Thyroid gland (tissue), 4 donors: ENCODE results near the gene ITGA2B. TPM values are rescaled to one million over a fixed set of nuclear protein-coding genes. Genes with fewer than 3 reads are reported as not detected.
A peak's percentile ranks its signal among the peaks of the same experiment; 100 is the strongest.

Source experiments
- DNase-seq, 2 donors: peaks; one replicate each; pipeline ENCODE4 v3.0.0-alpha.2; 2019
- H3K27ac ChIP-seq, 3 donors: fragments of 200-600 bp; sonication (generic); 1 replicate in 2 of 3; 2 replicates in 1 of 3; pipeline ENCODE4 v1.5.1; 2016 to 2019; ENCODE audit warnings: mild to moderate bottlenecking in 1 of 3, moderate library complexity in 1 of 3
- H3K27me3 ChIP-seq: fragments of 200-600 bp; sonication (generic); one replicate; pipeline ENCODE4 v1.5.1; 2019
- H3K36me3 ChIP-seq, 2 donors: fragments of 200-600 bp; sonication (generic); one replicate each; pipeline ENCODE4 v1.5.1; 2016 to 2019
- H3K4me1 ChIP-seq, 2 donors: fragments of 200-600 bp; sonication (generic); one replicate each; pipeline ENCODE4 v1.5.1; 2017 to 2019
- H3K4me3 ChIP-seq, 3 donors: fragments of 200-600 bp; sonication (generic); replicated peaks in 1 of 3; 1 replicate in 2 of 3; 2 replicates in 1 of 3; pipeline ENCODE4 v1.5.1; 2016; ENCODE audit warnings: mild to moderate bottlenecking in 1 of 3
- H3K9me3 ChIP-seq: fragments of 200-600 bp; sonication (generic); one replicate; pipeline ENCODE4 v1.5.1; 2017
- CTCF ChIP-seq, 6 experiments: fragments of 200-600 bp in 3 of 6; fragments of 450-650 bp in 3 of 6; sonication (generic) in 3 of 6; IDR thresholded peaks; one replicate each; pipeline ENCODE4 v1.5.1; 2016 to 2019; ENCODE audit warnings: antibody characterized with exemption in 6 of 6, mild to moderate bottlenecking in 2 of 6, inconsistent platforms in 1 of 6, moderate library complexity in 1 of 6
- POLR2A ChIP-seq, 2 donors: fragments of 450-650 bp; IDR thresholded peaks; one replicate each; pipeline ENCODE4 v1.6.1; 2017; ENCODE audit warnings: antibody characterized with exemption in 2 of 2, mild to moderate bottlenecking in 2 of 2, moderate library complexity in 1 of 2
- WGBS, 2 donors: methylation state at CpG; one replicate each; pipeline ENCODE4 v1.1.5; 2017; 5-methylcytosine and 5-hydroxymethylcytosine counted together
- intact Hi-C: fragments of 100-400 bp; cut with DNase I; formaldehyde crosslinking; loops from one replicate; pipeline ENCODE4 v1.15.1; 2023
- total RNA-seq, 4 donors: library from RNA; depleted of rRNA; stranded (reverse); fragments of >200 nt; gene quantifications; one replicate each; pipeline ENCODE4 v1.2.3, GENCODE V29; 2016

Gene ITGA2B
- total RNA-seq, 4 donors from 2014 or later: 2.0 to 4.6 (median 3.3) TPM

DNA sequence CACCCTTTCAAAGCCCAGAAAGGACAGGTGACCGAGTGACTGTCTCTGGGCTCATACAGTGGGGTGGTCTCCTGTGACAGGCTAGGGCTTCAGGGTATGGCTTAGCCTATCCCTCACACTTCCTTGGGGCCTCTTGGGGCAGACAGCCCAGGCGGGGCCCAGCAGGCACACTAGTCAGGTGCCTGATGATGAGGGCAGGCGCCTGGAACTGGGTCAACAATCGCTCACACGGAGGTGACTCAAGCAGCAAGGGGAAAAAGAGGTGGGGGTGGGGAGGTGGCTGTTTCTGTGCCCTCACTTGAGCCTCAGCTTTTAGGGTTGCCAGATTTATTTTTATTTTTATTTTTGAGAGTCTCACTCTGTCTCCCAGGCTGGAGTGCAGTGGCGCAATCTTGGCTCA is 50.7 kb downstream of the ITGA2B start:
- intact Hi-C loops: no loop called here
- 44 to 78% methylated on average over 2 to 6 of the region's 6 CpGs for WGBS, 2 donors
- Histone ChIP-seq H3K36me3 (no peaks in the 10 kb centered on the region), H3K9me3 (no peaks in the 10 kb centered on the region), H3K4me1 (peaks cover 0 to 10% of the 10 kb centered on the region in 2 donors), H3K4me3 (no peak overlapping the region), H3K27me3 (no peaks in the 10 kb centered on the region), H3K27ac (no peak overlapping the region)
- no peak for TF ChIP-seq POLR2A (IDR thresholded peaks at IDR 0.05)
- DNase-seq: peak; percentile 69 to 71

DNA sequence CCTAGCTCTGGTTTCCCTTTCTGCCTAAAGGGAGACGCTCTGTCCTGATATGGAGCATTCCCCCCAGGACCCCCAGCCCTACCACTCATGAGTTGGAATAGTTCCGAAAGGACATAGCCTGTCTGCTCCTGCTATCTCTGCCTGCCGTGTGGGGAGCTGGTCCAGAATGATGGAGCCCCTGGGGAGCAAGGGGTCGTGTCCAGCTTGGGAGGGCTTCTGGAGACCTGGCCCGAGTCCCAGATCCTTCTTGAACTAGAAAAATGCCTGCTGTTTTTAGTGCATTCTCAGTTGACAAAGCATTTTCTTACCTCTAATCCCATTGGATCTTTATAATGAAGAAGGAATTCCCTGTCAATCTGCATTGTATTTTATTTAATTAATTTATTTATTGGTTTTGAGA is 53.5 kb downstream of the ITGA2B start:
- intact Hi-C loops: no loop called here
- no peaks in the 10 kb centered on the region for H3K27me3 ChIP-seq
- H3K27ac ChIP-seq: no peak overlapping the region
- no peaks in the 10 kb centered on the region for H3K9me3 ChIP-seq
- H3K4me3 ChIP-seq: no peak overlapping the region
- peaks cover 0 to 10% of the 10 kb centered on the region in 2 donors for H3K4me1 ChIP-seq
- DNase-seq: no peak
- 40 to 41% methylated on average over 4 to 5 of the region's 5 CpGs for WGBS, 2 donors
- TF ChIP-seq POLR2A (IDR thresholded peaks at IDR 0.05) (no peak), CTCF (IDR thresholded peaks at IDR 0.05) (no peak)
- no peaks in the 10 kb centered on the region for H3K36me3 ChIP-seq

DNA sequence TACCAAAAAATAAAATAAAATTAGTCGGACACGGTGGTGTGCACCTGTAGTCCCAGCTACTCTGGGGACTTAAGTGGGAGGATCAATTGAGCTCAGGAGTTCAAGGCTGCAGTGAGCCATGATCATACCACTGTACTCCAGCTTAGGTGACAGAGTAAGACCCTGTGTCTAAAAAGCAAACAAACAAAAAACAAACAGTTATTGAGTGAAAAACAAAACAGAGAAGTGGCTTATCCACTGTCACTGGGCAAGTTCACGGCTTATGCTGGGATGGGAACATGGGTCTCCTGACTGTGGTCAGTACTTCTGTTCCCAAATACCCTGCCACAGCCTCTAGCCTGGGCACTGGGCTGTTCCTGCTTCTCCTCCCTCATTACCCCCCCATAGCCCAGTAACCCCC is 53.9 kb downstream of the ITGA2B start:
- Histone ChIP-seq H3K4me3 (no peak overlapping the region), H3K27me3 (no peaks in the 10 kb centered on the region), H3K27ac (no peak overlapping the region), H3K36me3 (no peaks in the 10 kb centered on the region), H3K4me1 (peaks cover 0 to 10% of the 10 kb centered on the region in 2 donors), H3K9me3 (no peaks in the 10 kb centered on the region)
- TF ChIP-seq CTCF (IDR thresholded peaks at IDR 0.05): no peak
- TF ChIP-seq POLR2A (IDR thresholded peaks at IDR 0.05): no peak
- DNase-seq: no peak
- WGBS, 2 donors: 81 to 88% methylated on average over 3 of the region's 3 CpGs
- intact Hi-C loops: no loop called here

GRCh38 chr17:44334727-44335126 is 54.7 kb downstream of the ITGA2B start:
- 26 to 43% methylated on average over 3 of the region's 3 CpGs for WGBS, 2 donors

DNA sequence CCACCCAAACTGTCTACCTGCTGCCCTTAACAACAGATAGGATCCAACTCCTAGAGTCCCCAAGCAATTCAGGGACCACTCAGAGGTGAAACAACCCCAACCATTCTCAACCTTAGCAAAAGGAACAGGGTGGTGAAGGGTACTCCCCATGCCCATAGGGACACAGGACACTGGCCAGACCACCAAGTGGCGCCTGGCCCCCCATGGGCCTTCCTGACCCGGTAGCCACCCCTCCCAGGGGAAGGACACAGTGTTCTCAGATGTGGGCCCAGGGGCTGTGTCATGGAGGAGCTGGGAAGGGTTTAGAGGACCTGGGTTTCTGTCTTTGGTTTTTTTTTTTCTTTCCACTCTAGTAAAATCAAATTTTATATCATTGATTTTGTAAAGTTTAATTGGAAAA is 55.1 kb downstream of the ITGA2B start:
- Histone ChIP-seq H3K27ac (no peak overlapping the region), H3K36me3 (no peaks in the 10 kb centered on the region), H3K4me1 (peaks cover 0 to 10% of the 10 kb centered on the region in 2 donors), H3K9me3 (no peaks in the 10 kb centered on the region), H3K4me3 (no peak overlapping the region), H3K27me3 (no peaks in the 10 kb centered on the region)
- WGBS, 2 donors: 74 to 81% methylated on average over 2 of the region's 2 CpGs
- intact Hi-C loops: no loop called here
- no peak for DNase-seq
- no peak for TF ChIP-seq POLR2A (IDR thresholded peaks at IDR 0.05)
- TF ChIP-seq CTCF (IDR thresholded peaks at IDR 0.05): no peak

More at GRCh38 chr17:44334727-44335126, 54.7 kb downstream of the ITGA2B start:
- no peaks in the 10 kb centered on the region for H3K36me3 ChIP-seq
- peaks cover 0 to 10% of the 10 kb centered on the region in 2 donors for H3K4me1 ChIP-seq
- no peak overlapping the region for H3K27ac ChIP-seq
- no peaks in the 10 kb centered on the region for H3K27me3 ChIP-seq
- intact Hi-C loops: no loop called here
- no peak for TF ChIP-seq POLR2A (IDR thresholded peaks at IDR 0.05)
- TF ChIP-seq CTCF (IDR thresholded peaks at IDR 0.05): no peak
- H3K9me3 ChIP-seq: no peaks in the 10 kb centered on the region
- H3K4me3 ChIP-seq: no peak overlapping the region
- DNase-seq: peak; percentile 53 to 71

GRCh38 chr17:44333371-44333770 is 56.1 kb downstream of the ITGA2B start:
- Histone ChIP-seq H3K4me3 (no peak overlapping the region), H3K36me3 (no peaks in the 10 kb centered on the region), H3K27me3 (no peaks in the 10 kb centered on the region), H3K9me3 (no peaks in the 10 kb centered on the region), H3K27ac (no peak overlapping the region), H3K4me1 (peaks cover 0 to 9% of the 10 kb centered on the region in 2 donors)
- no peak for DNase-seq
- 67 to 71% methylated on average over 5 of the region's 5 CpGs for WGBS, 2 donors
- intact Hi-C loops: no loop called here
- TF ChIP-seq CTCF (IDR thresholded peaks at IDR 0.05) (no peak), POLR2A (IDR thresholded peaks at IDR 0.05) (no peak)
